Upper lobe of left lung (tissue), 6 donors: ENCODE data around the gene SORBS1. TPM values are rescaled to one million over a fixed set of nuclear protein-coding genes. Genes with fewer than 3 reads are reported as not detected.

Experiments used
- ATAC-seq, 2 donors: fragments of 200-7000 bp; cut with Tn5 transposase; one replicate each; pipeline ENCODE4 v1.9.1; 2022; ENCODE audit warnings: mild to moderate bottlenecking in 2 of 2, moderate library complexity in 2 of 2; ENCODE audit not compliant: low FRiP score in 2 of 2
- DNase-seq, 2 donors: peaks; one replicate each; pipeline ENCODE4 v3.0.0-alpha.2; 2019 to 2020
- H3K27ac ChIP-seq, 4 donors: fragments of 200-600 bp; sonication (generic); one replicate each; pipeline ENCODE4 v1.5.1; 2016 to 2019
- H3K27me3 ChIP-seq, 4 donors: fragments of 200-600 bp; sonication (generic); one replicate each; pipeline ENCODE4 v1.5.1; 2017 to 2019
- H3K36me3 ChIP-seq, 4 donors: fragments of 200-600 bp; sonication (generic); one replicate each; pipeline ENCODE4 v1.5.1; 2016 to 2019
- H3K4me1 ChIP-seq, 4 donors: fragments of 200-600 bp; sonication (generic); one replicate each; pipeline ENCODE4 v1.5.1; 2018 to 2019
- H3K4me3 ChIP-seq, 4 donors: fragments of 200-600 bp; sonication (generic); one replicate each; pipeline ENCODE4 v1.5.1; 2017 to 2019; ENCODE audit warnings: mild to moderate bottlenecking in 2 of 4, moderate library complexity in 1 of 4
- H3K9me3 ChIP-seq, 4 donors: fragments of 200-600 bp; sonication (generic); one replicate each; pipeline ENCODE4 v1.5.1; 2018 to 2019
- CTCF ChIP-seq, 6 experiments: fragments of 450-650 bp in 4 of 6; fragments of 200-600 bp in 2 of 6; sonication (generic) in 2 of 6; IDR thresholded peaks; one replicate each; pipeline ENCODE4 v1.5.1; 2016 to 2019; ENCODE audit warnings: antibody characterized with exemption in 6 of 6
- EP300 ChIP-seq, 4 donors: sonication (generic); formaldehyde crosslinking; IDR thresholded peaks; one replicate each; pipeline ENCODE4 v1.5.1; 2017; ENCODE audit warnings: antibody characterized with exemption in 4 of 4, control low read depth in 2 of 4
- POLR2A ChIP-seq, 4 donors: fragments of 450-650 bp; IDR thresholded peaks; one replicate each; pipeline ENCODE4 v1.5.1; 2016 to 2017; ENCODE audit warnings: antibody characterized with exemption in 4 of 4, mild to moderate bottlenecking in 2 of 4
- POLR2AphosphoS5 ChIP-seq, 2 donors: sonication (generic); formaldehyde crosslinking; IDR thresholded peaks; one replicate each; pipeline ENCODE4 v1.5.1; 2017; ENCODE audit warnings: antibody characterized with exemption in 2 of 2
- WGBS, 2 donors: methylation state at CpG; one replicate each; pipeline ENCODE4 v1.1.5; 2017 to 2018; 5-methylcytosine and 5-hydroxymethylcytosine counted together
- total RNA-seq, 6 donors: library from RNA; depleted of rRNA in 4 of 6; stranded (reverse); fragments of >200 nt in 4 of 6; gene quantifications; one replicate each; pipeline versions ENCODE4 v1.1.0 to v1.2.1, GENCODE V29; 2016 to 2021
- donor health status: DM: no; HTN: no; CAD: no; lungs with moderate emphysema.
- donor health status: DM: no; HTN: yes; CAD: no; lungs with severe emphysema.

SORBS1 gene
- total RNA-seq, 6 donors from 2014 or later, result 45.8 to 116 (median 71.7) TPM

GRCh38 chr10:95571390-95571789, 10.2 kb upstream of the SORBS1 start:
- no peak overlapping the region for H3K27ac ChIP-seq
- H3K36me3 ChIP-seq, result no peaks in the 10 kb centered on the region
- ATAC-seq, result no peak
- 93 to 94% methylated on average over 4 of the region's 4 CpGs for WGBS, 2 donors
- DNase-seq, result no peak
- no peaks in the 10 kb centered on the region for H3K9me3 ChIP-seq
- peaks cover 0 to 10% (median 6%) of the 10 kb centered on the region in 4 donors for H3K4me1 ChIP-seq
- H3K27me3 ChIP-seq, result no peaks in the 10 kb centered on the region
- no peak for TF ChIP-seq EP300 (IDR thresholded peaks at IDR 0.05)
- no peak for TF ChIP-seq POLR2A (IDR thresholded peaks at IDR 0.05)
- TF ChIP-seq POLR2AphosphoS5 (IDR thresholded peaks at IDR 0.05), result no peak
- TF ChIP-seq CTCF (IDR thresholded peaks at IDR 0.05), result no peak
- no peak overlapping the region for H3K4me3 ChIP-seq

GRCh38 chr10:95569368-95569767, 8.2 kb upstream of the SORBS1 start:
- Histone ChIP-seq H3K9me3 (no peaks in the 10 kb centered on the region), H3K4me3 (no peak overlapping the region), H3K27ac (no peak overlapping the region), H3K36me3 (no peaks in the 10 kb centered on the region), H3K4me1 (peaks cover 0 to 10% (median 6%) of the 10 kb centered on the region in 4 donors), H3K27me3 (no peaks in the 10 kb centered on the region)
- ATAC-seq (no peak), DNase-seq (no peak)
- no peak for TF ChIP-seq POLR2A (IDR thresholded peaks at IDR 0.05)
- TF ChIP-seq EP300 (IDR thresholded peaks at IDR 0.05), result no peak
- TF ChIP-seq CTCF (IDR thresholded peaks at IDR 0.05), result no peak
- TF ChIP-seq POLR2AphosphoS5 (IDR thresholded peaks at IDR 0.05), result no peak

DNA sequence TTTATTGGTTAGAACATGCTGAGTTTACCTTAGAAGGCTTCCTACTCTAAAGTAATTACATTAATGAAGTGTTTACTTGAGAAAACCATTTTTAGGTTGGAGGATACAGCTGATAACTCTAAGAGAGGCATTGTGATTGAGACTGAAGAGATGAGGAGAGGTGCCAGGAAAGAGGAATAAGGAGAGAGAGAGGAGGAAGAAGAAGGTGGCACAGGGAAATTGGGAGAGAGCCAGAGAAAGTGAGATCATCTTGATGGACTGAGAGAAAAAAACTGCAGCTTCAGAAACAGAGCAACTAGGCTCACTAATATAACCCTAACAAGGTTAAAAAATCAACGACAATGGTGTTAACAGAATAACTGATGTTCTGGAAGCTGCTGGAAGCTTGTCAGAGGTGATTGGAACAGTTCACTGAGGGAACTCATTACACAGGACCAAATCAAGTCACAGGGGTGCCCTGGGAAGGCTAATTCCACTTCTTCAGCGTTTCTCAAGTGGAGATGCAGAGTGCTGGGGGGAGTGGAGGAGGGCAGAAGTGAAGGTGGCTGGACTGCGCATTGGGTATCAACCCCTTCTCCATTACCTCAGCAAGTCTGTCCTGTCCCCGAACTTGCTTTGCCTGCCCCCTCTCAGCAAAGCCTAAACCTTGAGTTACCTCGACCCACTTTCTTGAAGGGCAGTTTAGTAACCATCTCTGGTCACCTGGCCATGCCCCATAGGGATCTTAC, 6.9 kb upstream of the SORBS1 start:
- Histone ChIP-seq H3K27me3 (no peaks in the 10 kb centered on the region), H3K9me3 (no peaks in the 10 kb centered on the region), H3K36me3 (no peaks in the 10 kb centered on the region), H3K4me1 (peaks cover 0 to 10% (median 6%) of the 10 kb centered on the region in 4 donors), H3K27ac (peak overlapping the region in 1 of 4 donors; percentile 14), H3K4me3 (no peak overlapping the region)
- TF ChIP-seq POLR2AphosphoS5 (IDR thresholded peaks at IDR 0.05), result no peak
- TF ChIP-seq CTCF (IDR thresholded peaks at IDR 0.05), result no peak
- no peak for TF ChIP-seq EP300 (IDR thresholded peaks at IDR 0.05)
- no peak for TF ChIP-seq POLR2A (IDR thresholded peaks at IDR 0.05)
- ATAC-seq (no peak), DNase-seq (no peak)
- WGBS, 2 donors, result 69 to 72% methylated on average over 5 of the region's 5 CpGs

GRCh38 chr10:95566136-95566535, 5.0 kb upstream of the SORBS1 start:
- WGBS, 2 donors, result 93 to 96% methylated on average over 6 of the region's 6 CpGs
- no peak overlapping the region for H3K4me3 ChIP-seq
- peaks cover 4 to 16% (median 9%) of the 10 kb centered on the region in 4 donors for H3K4me1 ChIP-seq
- TF ChIP-seq EP300 (IDR thresholded peaks at IDR 0.05), result no peak
- no peak for TF ChIP-seq CTCF (IDR thresholded peaks at IDR 0.05)
- no peak for TF ChIP-seq POLR2A (IDR thresholded peaks at IDR 0.05)
- TF ChIP-seq POLR2AphosphoS5 (IDR thresholded peaks at IDR 0.05), result no peak
- H3K9me3 ChIP-seq, result no peaks in the 10 kb centered on the region
- H3K27me3 ChIP-seq, result no peaks in the 10 kb centered on the region
- ATAC-seq, result no peak
- no peaks in the 10 kb centered on the region for H3K36me3 ChIP-seq
- no peak for DNase-seq
- no peak overlapping the region for H3K27ac ChIP-seq

DNA sequence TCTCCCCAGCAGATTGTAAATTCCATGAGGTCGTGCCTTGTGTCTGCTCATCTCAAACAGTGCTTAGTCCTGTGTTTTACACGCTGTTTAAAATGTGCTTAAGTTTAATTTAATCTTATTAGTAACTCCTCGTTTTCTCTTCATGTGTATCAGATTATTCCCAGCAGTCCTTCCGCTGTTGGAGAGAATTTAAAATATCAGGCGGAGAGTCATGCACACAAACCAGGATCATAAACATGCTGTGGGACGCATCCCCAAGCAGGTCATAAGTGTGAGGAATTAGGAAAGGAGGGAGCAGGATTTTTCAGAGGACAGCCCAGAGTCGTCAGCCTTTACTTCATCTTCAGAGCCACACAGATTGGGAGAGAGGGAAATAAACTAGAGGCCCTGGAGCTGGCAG, 4.2 kb upstream of the SORBS1 start:
- H3K4me1 ChIP-seq, result peaks cover 4 to 19% (median 9%) of the 10 kb centered on the region in 4 donors
- TF ChIP-seq POLR2A (IDR thresholded peaks at IDR 0.05), result no peak
- no peak for TF ChIP-seq CTCF (IDR thresholded peaks at IDR 0.05)
- TF ChIP-seq POLR2AphosphoS5 (IDR thresholded peaks at IDR 0.05), result no peak
- TF ChIP-seq EP300 (IDR thresholded peaks at IDR 0.05), result no peak
- no peak overlapping the region for H3K4me3 ChIP-seq
- no peak for DNase-seq
- ATAC-seq, result no peak
- H3K9me3 ChIP-seq, result no peaks in the 10 kb centered on the region
- no peak overlapping the region for H3K27ac ChIP-seq
- no peaks in the 10 kb centered on the region for H3K27me3 ChIP-seq
- WGBS, 2 donors, result 85 to 92% methylated on average over 7 of the region's 7 CpGs
- no peaks in the 10 kb centered on the region for H3K36me3 ChIP-seq
